ENCODE measurements around the gene ZPLD1. TPM values are rescaled to one million over a fixed set of nuclear protein-coding genes. Genes with fewer than 3 reads are reported as not detected.

Gene ZPLD1
- total RNA-seq, 1 donor from 2014 or later, result 0.45 TPM

DNA sequence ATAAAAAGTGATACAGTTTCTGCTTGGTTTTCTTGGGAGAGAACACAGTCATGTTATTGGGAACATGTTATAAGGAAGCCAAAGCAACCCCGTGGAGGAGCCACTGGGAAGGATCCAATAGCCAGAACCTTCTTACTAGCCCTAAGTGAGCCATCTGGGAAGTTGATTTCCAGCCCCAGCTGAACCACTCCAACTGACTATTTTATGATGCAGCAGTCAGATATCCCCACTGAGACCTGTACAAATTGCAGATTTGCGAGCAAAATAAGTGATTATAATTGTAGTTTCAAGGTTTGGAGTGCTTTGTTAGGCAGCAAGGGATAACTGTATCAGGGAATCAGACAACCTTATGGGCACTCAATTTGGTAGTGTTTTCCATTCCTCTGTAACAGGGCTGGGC lies 43.3 kb upstream of the ZPLD1 start:
- no peak for TF ChIP-seq CTCF (IDR thresholded peaks at IDR 0.05; ENCODE audit: insufficient read depth, low read depth, low read length)
- TF ChIP-seq EZH2 (IDR thresholded peaks at IDR 0.05; ENCODE audit: insufficient read depth, low read length), result no peak
- H3K4me2 ChIP-seq (ENCODE audit: low read length), result no peak overlapping the region
- no peaks in the 10 kb centered on the region for H3K4me1 ChIP-seq (ENCODE audit: insufficient read depth, low read length)
- no peaks in the 10 kb centered on the region for H3K9me3 ChIP-seq (ENCODE audit: insufficient read depth, low read depth, low read length)
- Mint-ChIP-seq H3K4me3 (ENCODE audit: unreplicated experiment) (no peak overlapping the region), H3K9me3 (ENCODE audit: unreplicated experiment) (peaks cover 4% of the 10 kb centered on the region), H3K36me3 (ENCODE audit: low read depth, unreplicated experiment) (no peaks in the 10 kb centered on the region), H3K27me3 (ENCODE audit: low read depth, unreplicated experiment) (no peaks in the 10 kb centered on the region), H3K4me1 (ENCODE audit: low read depth, unreplicated experiment) (peaks cover 3% of the 10 kb centered on the region), H3K27ac (ENCODE audit: unreplicated experiment) (no peak overlapping the region)
- no peaks in the 10 kb centered on the region for H4K20me1 ChIP-seq (ENCODE audit: insufficient read depth, low read length)
- no peak overlapping the region for H3K9ac ChIP-seq (ENCODE audit: low read length)
- no peak overlapping the region for H3K27ac ChIP-seq (ENCODE audit: low read depth, low read length)
- DNase-seq (ENCODE audit: low read depth), result no peak
- no peaks in the 10 kb centered on the region for H3K79me2 ChIP-seq (ENCODE audit: insufficient read depth, low read length)
- no peak for FAIRE-seq
- H3K4me3 ChIP-seq (ENCODE audit: insufficient read depth, low read depth, low read length), result no peak overlapping the region
- H2AFZ ChIP-seq (ENCODE audit: low read depth, low read length), result no peak overlapping the region
- no peaks in the 10 kb centered on the region for H3K36me3 ChIP-seq (ENCODE audit: insufficient read depth, low read length)
- H3K27me3 ChIP-seq (ENCODE audit: insufficient read depth, low read length), result no peaks in the 10 kb centered on the region

DNA sequence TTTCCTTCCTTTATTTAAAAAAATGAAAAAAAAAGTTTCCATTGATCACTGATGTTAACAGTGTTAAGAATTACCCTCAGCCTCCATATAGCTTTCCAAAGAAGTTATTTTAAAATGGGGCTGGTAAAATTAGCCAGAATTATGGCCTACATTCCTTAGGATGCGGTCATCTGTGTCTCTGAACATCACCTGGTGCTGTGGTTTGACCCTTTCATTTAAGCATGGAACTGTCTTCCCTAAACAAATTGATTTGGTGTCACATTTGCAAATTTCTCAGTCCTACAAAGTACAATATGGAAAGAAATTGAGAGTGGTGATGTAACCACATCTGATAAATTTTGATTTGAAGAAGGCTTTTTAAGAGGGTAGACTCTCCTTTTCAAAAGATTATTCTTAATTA lies 40.3 kb upstream of the ZPLD1 start:
- no peaks in the 10 kb centered on the region for H3K36me3 ChIP-seq (ENCODE audit: insufficient read depth, low read length)
- DNase-seq (ENCODE audit: low read depth), result no peak
- no peaks in the 10 kb centered on the region for H3K4me1 ChIP-seq (ENCODE audit: insufficient read depth, low read length)
- no peak overlapping the region for H3K4me3 ChIP-seq (ENCODE audit: insufficient read depth, low read depth, low read length)
- H3K27ac ChIP-seq (ENCODE audit: low read depth, low read length), result no peak overlapping the region
- H3K4me2 ChIP-seq (ENCODE audit: low read length), result no peak overlapping the region
- H2AFZ ChIP-seq (ENCODE audit: low read depth, low read length), result no peak overlapping the region
- TF ChIP-seq CTCF (IDR thresholded peaks at IDR 0.05; ENCODE audit: insufficient read depth, low read depth, low read length) (no peak), EZH2 (IDR thresholded peaks at IDR 0.05; ENCODE audit: insufficient read depth, low read length) (no peak)
- H3K9me3 ChIP-seq (ENCODE audit: insufficient read depth, low read depth, low read length), result no peaks in the 10 kb centered on the region
- Mint-ChIP-seq H3K4me1 (ENCODE audit: low read depth, unreplicated experiment) (peaks cover 16% of the 10 kb centered on the region), H3K4me3 (ENCODE audit: unreplicated experiment) (no peak overlapping the region), H3K9me3 (ENCODE audit: unreplicated experiment) (peaks cover 4% of the 10 kb centered on the region), H3K27me3 (ENCODE audit: low read depth, unreplicated experiment) (no peaks in the 10 kb centered on the region), H3K27ac (ENCODE audit: unreplicated experiment) (no peak overlapping the region), H3K36me3 (ENCODE audit: low read depth, unreplicated experiment) (no peaks in the 10 kb centered on the region)
- H4K20me1 ChIP-seq (ENCODE audit: insufficient read depth, low read length), result no peaks in the 10 kb centered on the region
- H3K27me3 ChIP-seq (ENCODE audit: insufficient read depth, low read length), result no peaks in the 10 kb centered on the region
- H3K79me2 ChIP-seq (ENCODE audit: insufficient read depth, low read length), result no peaks in the 10 kb centered on the region
- no peak overlapping the region for H3K9ac ChIP-seq (ENCODE audit: low read length)
- FAIRE-seq, result no peak

DNA sequence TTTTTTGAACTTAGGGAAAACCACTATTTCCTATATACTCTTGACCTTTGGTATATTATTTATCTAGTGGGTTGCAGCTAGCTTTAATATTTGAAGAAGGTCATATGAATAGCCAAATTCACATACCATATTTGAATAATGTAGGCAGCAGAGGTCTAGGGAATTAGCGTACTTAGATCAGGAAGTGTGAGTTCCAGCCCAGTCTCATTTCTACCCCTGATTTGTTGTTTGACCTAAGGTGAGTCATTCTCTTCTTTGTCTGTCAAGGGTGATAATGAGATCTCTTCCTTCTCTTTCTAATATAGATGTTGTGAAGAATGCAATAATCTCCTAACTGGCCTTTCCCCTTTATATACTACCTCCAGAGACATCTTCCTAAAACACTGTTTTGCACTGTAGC lies 36.6 kb upstream of the ZPLD1 start:
- Histone ChIP-seq H3K9ac (ENCODE audit: low read length) (no peak overlapping the region), H3K27me3 (ENCODE audit: insufficient read depth, low read length) (no peaks in the 10 kb centered on the region), H4K20me1 (ENCODE audit: insufficient read depth, low read length) (no peaks in the 10 kb centered on the region), H2AFZ (ENCODE audit: low read depth, low read length) (no peak overlapping the region), H3K9me3 (ENCODE audit: insufficient read depth, low read depth, low read length) (no peaks in the 10 kb centered on the region), H3K36me3 (ENCODE audit: insufficient read depth, low read length) (no peaks in the 10 kb centered on the region), H3K4me1 (ENCODE audit: insufficient read depth, low read length) (peaks cover 16% of the 10 kb centered on the region), H3K4me2 (ENCODE audit: low read length) (no peak overlapping the region), H3K79me2 (ENCODE audit: insufficient read depth, low read length) (no peaks in the 10 kb centered on the region), H3K27ac (ENCODE audit: low read depth, low read length) (no peak overlapping the region), H3K4me3 (ENCODE audit: insufficient read depth, low read depth, low read length) (no peak overlapping the region)
- FAIRE-seq (no peak), DNase-seq (ENCODE audit: low read depth) (no peak)
- TF ChIP-seq EZH2 (IDR thresholded peaks at IDR 0.05; ENCODE audit: insufficient read depth, low read length), result no peak
- no peak for TF ChIP-seq CTCF (IDR thresholded peaks at IDR 0.05; ENCODE audit: insufficient read depth, low read depth, low read length)
- Mint-ChIP-seq H3K4me3 (ENCODE audit: unreplicated experiment) (no peak overlapping the region), H3K27ac (ENCODE audit: unreplicated experiment) (no peak overlapping the region), H3K27me3 (ENCODE audit: low read depth, unreplicated experiment) (no peaks in the 10 kb centered on the region), H3K4me1 (ENCODE audit: low read depth, unreplicated experiment) (peaks cover 34% of the 10 kb centered on the region), H3K36me3 (ENCODE audit: low read depth, unreplicated experiment) (no peaks in the 10 kb centered on the region), H3K9me3 (ENCODE audit: unreplicated experiment) (peaks cover 4% of the 10 kb centered on the region)

Measured in astrocyte (in vitro differentiated cells and primary cell).